DND-41 (cell line): ENCODE measurements around the gene OR2AG1.

Source experiments
- ATAC-seq: fragments of 200-7000 bp; cut with Tn5 transposase; 3 replicates; pipeline ENCODE4 v1.9.1; 2021; ENCODE audit warnings: low read depth; ENCODE audit not compliant: insufficient read depth
- DNase-seq: peaks from one replicate; pipeline ENCODE4 v3.0.0-alpha.2; 2020
- H2AFZ ChIP-seq: 2 replicates; pipeline ENCODE4 v1.6.0; 2012; ENCODE audit warnings: low read depth, low read length
- H3K27ac ChIP-seq: 2 replicates; pipeline ENCODE4 v1.5.1; 2012; ENCODE audit warnings: low read length, inconsistent platforms
- H3K27me3 ChIP-seq: fragments of 200-600 bp; sonication (generic); 2 replicates; pipeline ENCODE4 v1.6.0; 2012; ENCODE audit warnings: low read length, mild to moderate bottlenecking, inconsistent platforms; ENCODE audit not compliant: insufficient read depth, poor library complexity
- H3K36me3 ChIP-seq: 2 replicates; pipeline ENCODE4 v1.5.1; 2012; ENCODE audit warnings: low read length, inconsistent platforms; ENCODE audit not compliant: insufficient read depth
- H3K4me1 ChIP-seq: 2 replicates; pipeline ENCODE4 v1.5.1; 2012; ENCODE audit warnings: mild to moderate bottlenecking, low read length; ENCODE audit not compliant: insufficient read depth
- H3K4me2 ChIP-seq: 2 replicates; pipeline ENCODE4 v1.6.0; 2012; ENCODE audit warnings: mild to moderate bottlenecking, moderate library complexity, low read length, inconsistent platforms; ENCODE audit not compliant: insufficient read depth
- H3K4me3 ChIP-seq, 2 experiments: fragments of 200-600 bp in 1 of 2; shearing (Covaris generic) in 1 of 2; 2 replicates each; pipeline ENCODE4 v1.5.1; 2012 to 2016; ENCODE audit warnings: inconsistent platforms in 2 of 2, low read length in 2 of 2, mild to moderate bottlenecking in 2 of 2, low read depth in 1 of 2, moderate library complexity in 1 of 2
- H3K79me2 ChIP-seq: 2 replicates; pipeline ENCODE4 v1.6.0; 2012; ENCODE audit warnings: low read length, inconsistent platforms; ENCODE audit not compliant: insufficient read depth
- H3K9ac ChIP-seq: 2 replicates; pipeline ENCODE4 v1.6.0; 2012; ENCODE audit warnings: low read depth, mild to moderate bottlenecking, inconsistent platforms, low read length, moderate library complexity
- H3K9me3 ChIP-seq: 2 replicates; pipeline ENCODE4 v1.5.1; 2012; ENCODE audit warnings: low read length, moderate library complexity, mild to moderate bottlenecking, inconsistent platforms; ENCODE audit not compliant: insufficient read depth, severe bottlenecking
- H4K20me1 ChIP-seq: 2 replicates; pipeline ENCODE4 v1.6.0; 2012; ENCODE audit warnings: low read length; ENCODE audit not compliant: insufficient read depth
- CTCF ChIP-seq: IDR thresholded peaks from 2 replicates; pipeline ENCODE4 v1.5.1; 2012; ENCODE audit warnings: borderline replicate concordance, low read length, moderate library complexity, mild to moderate bottlenecking; ENCODE audit not compliant: poor library complexity, severe bottlenecking; ENCODE audit errors: extremely low read depth
- EZH2 ChIP-seq: IDR thresholded peaks from 3 replicates; pipeline ENCODE4 v1.6.1; 2012; ENCODE audit warnings: borderline replicate concordance, low read depth, mild to moderate bottlenecking, moderate library complexity, low read length, inconsistent platforms; ENCODE audit not compliant: severe bottlenecking

Gene OR2AG1

GRCh38 chr11:6736495-6737121 is 46.2 kb upstream of the OR2AG1 start:
- Histone ChIP-seq H3K27me3 (no peaks in the 10 kb centered on the region), H3K4me1 (peaks cover 68% of the 10 kb centered on the region), H3K36me3 (no peaks in the 10 kb centered on the region; the same call in 1 of the 2 replicates), H3K9me3 (no peaks in the 10 kb centered on the region), H3K4me2 (0 out of 2 replicates have a peak overlapping the region, but pooled peaks have one; percentile 7), H2AFZ (no peak overlapping the region), H3K79me2 (peaks cover 42% of the 10 kb centered on the region), H3K4me3 (no peak overlapping the region), H4K20me1 (no peaks in the 10 kb centered on the region), H3K9ac (peak overlapping the region; percentile 41; the same call in 1 of the 2 replicates), H3K27ac (peak overlapping the region; percentile 87)
- no peak for TF ChIP-seq EZH2
- no peak for TF ChIP-seq CTCF
- peak; percentile 42 for DNase-seq
- no peak for ATAC-seq

GRCh38 chr11:6737872-6738466 is 44.9 kb upstream of the OR2AG1 start:
- Histone ChIP-seq H3K27me3 (no peaks in the 10 kb centered on the region), H3K4me1 (peaks cover 76% of the 10 kb centered on the region)

GRCh38 chr11:6738590-6738989 is 44.2 kb upstream of the OR2AG1 start:
- ATAC-seq (no peak), DNase-seq (no peak)
- Histone ChIP-seq H3K36me3 (no peaks in the 10 kb centered on the region; the same call in 1 of the 2 replicates), H3K9ac (no peak overlapping the region), H3K27ac (peak overlapping the region; percentile 55; the same call in 1 of the 2 replicates), H3K9me3 (no peaks in the 10 kb centered on the region), H3K4me2 (no peak overlapping the region), H3K27me3 (no peaks in the 10 kb centered on the region), H3K4me1 (peaks cover 76% of the 10 kb centered on the region), H3K4me3 (no peak overlapping the region), H2AFZ (no peak overlapping the region), H3K79me2 (peaks cover 61% of the 10 kb centered on the region), H4K20me1 (no peaks in the 10 kb centered on the region)
- TF ChIP-seq CTCF (no peak), EZH2 (no peak)

More at GRCh38 chr11:6737872-6738466, 44.9 kb upstream of the OR2AG1 start:
- TF ChIP-seq CTCF (peak; percentile 85), EZH2 (no peak)
- no peak overlapping the region for H3K4me2 ChIP-seq
- no peaks in the 10 kb centered on the region; the same call in 1 of the 2 replicates for H3K36me3 ChIP-seq
- no peaks in the 10 kb centered on the region for H3K9me3 ChIP-seq
- H2AFZ ChIP-seq: no peak overlapping the region
- DNase-seq (peak; percentile 79), ATAC-seq (peak; percentile 53)
- H3K27ac ChIP-seq: peak overlapping the region; percentile 55
- H3K4me3 ChIP-seq: no peak overlapping the region
- peaks cover 55% of the 10 kb centered on the region for H3K79me2 ChIP-seq
- no peaks in the 10 kb centered on the region for H4K20me1 ChIP-seq
- no peak overlapping the region for H3K9ac ChIP-seq
